ENCODE measurements around the gene CCND1. TPM values are rescaled to one million over a fixed set of nuclear protein-coding genes. Genes with fewer than 3 reads are reported as not detected.
"Not testable (repeated sequence)": the region's sequence is repeated elsewhere in the genome, so short reads cannot be mapped to it uniquely, and the experiment has no call there.

The CCND1 gene
- total and polyA plus RNA-seq, 2 donors (not counting 1 experiment from before 2014, with no cell fraction given) = 322 to 548 TPM

DNA sequence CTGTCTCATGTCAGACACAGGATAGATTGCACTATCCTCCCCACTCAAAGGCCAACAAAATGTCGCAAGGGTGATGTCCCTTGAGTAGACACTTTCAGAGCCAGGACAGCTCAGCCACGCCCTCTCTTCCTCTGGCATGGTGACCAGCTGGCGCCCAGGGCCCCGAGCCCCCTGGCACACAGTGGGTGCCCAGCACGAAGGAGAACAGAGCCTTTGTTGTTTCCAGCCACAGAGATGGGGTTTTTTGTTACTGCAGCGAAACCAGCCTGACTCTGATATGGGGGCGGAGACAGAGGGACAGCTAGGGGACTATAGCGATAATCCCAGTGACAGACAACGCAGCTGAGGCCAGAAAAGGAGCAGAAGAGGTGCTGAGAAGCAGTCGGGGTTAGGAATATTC is 23.3 kb upstream of the CCND1 start:
- TF ChIP-seq, protein P1, sequence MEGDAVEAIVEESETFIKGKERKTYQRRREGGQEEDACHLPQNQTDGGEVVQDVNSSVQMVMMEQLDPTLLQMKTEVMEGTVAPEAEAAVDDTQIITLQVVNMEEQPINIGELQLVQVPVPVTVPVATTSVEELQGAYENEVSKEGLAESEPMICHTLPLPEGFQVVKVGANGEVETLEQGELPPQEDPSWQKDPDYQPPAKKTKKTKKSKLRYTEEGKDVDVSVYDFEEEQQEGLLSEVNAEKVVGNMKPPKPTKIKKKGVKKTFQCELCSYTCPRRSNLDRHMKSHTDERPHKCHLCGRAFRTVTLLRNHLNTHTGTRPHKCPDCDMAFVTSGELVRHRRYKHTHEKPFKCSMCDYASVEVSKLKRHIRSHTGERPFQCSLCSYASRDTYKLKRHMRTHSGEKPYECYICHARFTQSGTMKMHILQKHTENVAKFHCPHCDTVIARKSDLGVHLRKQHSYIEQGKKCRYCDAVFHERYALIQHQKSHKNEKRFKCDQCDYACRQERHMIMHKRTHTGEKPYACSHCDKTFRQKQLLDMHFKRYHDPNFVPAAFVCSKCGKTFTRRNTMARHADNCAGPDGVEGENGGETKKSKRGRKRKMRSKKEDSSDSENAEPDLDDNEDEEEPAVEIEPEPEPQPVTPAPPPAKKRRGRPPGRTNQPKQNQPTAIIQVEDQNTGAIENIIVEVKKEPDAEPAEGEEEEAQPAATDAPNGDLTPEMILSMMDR (conservative IDR thresholded peaks at IDR 0.05 in 1 of 2, IDR thresholded peaks at IDR 0.05 in 1 of 2; ENCODE audit: low read depth in 1 of 2, low read length in 2 of 2) = no peak
- TF ChIP-seq EZH2 (IDR thresholded peaks at IDR 0.05; ENCODE audit: low read length, missing control alignments) = no peak
- Histone ChIP-seq H3K4me2 (ENCODE audit: extremely low read depth, insufficient read depth, low read length) (no peak overlapping the region), H3K79me2 (ENCODE audit: control insufficient read depth, insufficient read depth, low read length) (no peaks in the 10 kb centered on the region), H3K9me3 (ENCODE audit: control insufficient read depth, insufficient read depth, low read depth, low read length) (no peaks in the 10 kb centered on the region), H3K9ac (ENCODE audit: insufficient read depth, low read length) (no peak overlapping the region), H3K27me3 (ENCODE audit: control insufficient read depth, insufficient read depth, low read length) (no peaks in the 10 kb centered on the region), H2AFZ (ENCODE audit: low read length) (no peak overlapping the region), H3K36me3 (ENCODE audit: control insufficient read depth, insufficient read depth, low read length) (no peaks in the 10 kb centered on the region), H4K20me1 (ENCODE audit: control insufficient read depth, extremely low read depth, insufficient read depth, low read length) (no peaks in the 10 kb centered on the region), H3K27ac (ENCODE audit: insufficient read depth, low read length) (no peak overlapping the region), H3K4me3 (replicated peaks in 1 of 4; ENCODE audit: control extremely low read depth in 1 of 4, insufficient read depth in 1 of 4, low read depth in 3 of 4, low read length in 4 of 4) (no peak overlapping the region), H3K4me1 (ENCODE audit: control insufficient read depth, extremely low read depth, insufficient read depth, low read length) (no peaks in the 10 kb centered on the region)
- no peak for DNase-seq (ENCODE audit: low read depth in 2 of 2)

DNA sequence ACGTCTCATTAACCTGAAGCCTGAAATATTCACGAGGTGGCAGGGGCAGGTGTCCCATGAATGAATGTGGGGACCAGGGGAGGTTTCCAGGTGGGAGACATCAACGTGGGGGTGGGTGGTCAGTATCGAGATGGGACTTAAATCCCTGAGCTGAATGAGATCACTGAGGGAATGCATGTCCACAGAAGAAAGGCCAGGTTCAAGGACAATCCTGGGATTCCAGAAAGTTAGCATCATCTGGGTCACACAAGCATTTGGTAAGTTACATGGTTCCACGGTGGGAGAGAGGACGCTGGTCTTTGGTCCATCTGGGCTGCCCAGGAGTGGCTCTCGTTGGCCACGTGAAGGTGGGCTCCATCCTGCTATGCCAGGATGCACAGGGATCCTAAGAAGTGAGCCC is 22.7 kb upstream of the CCND1 start:
- Histone ChIP-seq H3K27ac (ENCODE audit: insufficient read depth, low read length) (no peak overlapping the region), H3K4me1 (ENCODE audit: control insufficient read depth, extremely low read depth, insufficient read depth, low read length) (no peaks in the 10 kb centered on the region), H3K4me2 (ENCODE audit: extremely low read depth, insufficient read depth, low read length) (no peak overlapping the region), H4K20me1 (ENCODE audit: control insufficient read depth, extremely low read depth, insufficient read depth, low read length) (no peaks in the 10 kb centered on the region), H3K27me3 (ENCODE audit: control insufficient read depth, insufficient read depth, low read length) (no peaks in the 10 kb centered on the region), H3K9me3 (ENCODE audit: control insufficient read depth, insufficient read depth, low read depth, low read length) (no peaks in the 10 kb centered on the region), H3K79me2 (ENCODE audit: control insufficient read depth, insufficient read depth, low read length) (no peaks in the 10 kb centered on the region), H2AFZ (ENCODE audit: low read length) (no peak overlapping the region), H3K4me3 (replicated peaks in 1 of 4; ENCODE audit: control extremely low read depth in 1 of 4, insufficient read depth in 1 of 4, low read depth in 3 of 4, low read length in 4 of 4) (no peak overlapping the region), H3K36me3 (ENCODE audit: control insufficient read depth, insufficient read depth, low read length) (no peaks in the 10 kb centered on the region), H3K9ac (ENCODE audit: insufficient read depth, low read length) (no peak overlapping the region)
- no peak for DNase-seq (ENCODE audit: low read depth in 2 of 2)
- TF ChIP-seq EZH2 (IDR thresholded peaks at IDR 0.05; ENCODE audit: low read length, missing control alignments) = no peak
- TF ChIP-seq, protein P1 (conservative IDR thresholded peaks at IDR 0.05 in 1 of 2, IDR thresholded peaks at IDR 0.05 in 1 of 2; ENCODE audit: low read depth in 1 of 2, low read length in 2 of 2) = no peak

DNA sequence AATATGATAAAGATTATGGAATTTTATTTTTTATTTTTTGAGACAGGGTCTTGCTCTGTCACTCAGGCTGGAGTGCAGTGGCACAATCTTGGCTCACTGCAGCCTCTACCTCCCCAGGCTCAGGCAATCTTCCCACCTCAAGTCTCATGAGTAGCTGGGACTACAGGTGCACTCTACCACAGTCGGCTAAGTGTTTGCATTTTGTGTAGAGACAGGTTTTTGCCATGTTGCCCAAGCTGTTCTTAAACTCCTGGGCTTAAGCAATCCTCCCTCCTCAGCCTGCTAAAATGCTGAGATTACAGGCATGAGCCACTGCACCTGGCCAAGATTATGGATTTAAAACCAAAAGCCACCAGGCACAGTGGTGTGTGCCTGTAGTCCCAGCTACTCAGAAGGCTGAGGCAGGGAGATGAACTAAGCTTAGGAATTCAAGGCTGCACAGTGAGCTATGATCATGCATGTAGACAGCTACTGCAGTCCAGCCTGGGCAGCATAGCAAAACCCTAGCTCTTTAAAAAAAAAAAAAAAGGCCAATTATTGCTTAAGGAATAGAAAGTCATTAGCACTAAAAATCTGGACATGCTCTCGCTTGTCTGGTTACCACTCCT is 20.2 kb upstream of the CCND1 start:
- DNase-seq (ENCODE audit: low read depth in 2 of 2) = no peak
- Histone ChIP-seq H3K9ac (ENCODE audit: insufficient read depth, low read length) (no peak overlapping the region), H3K9me3 (ENCODE audit: control insufficient read depth, insufficient read depth, low read depth, low read length) (no peaks in the 10 kb centered on the region), H3K27ac (ENCODE audit: insufficient read depth, low read length) (no peak overlapping the region), H3K27me3 (ENCODE audit: control insufficient read depth, insufficient read depth, low read length) (no peaks in the 10 kb centered on the region), H3K36me3 (ENCODE audit: control insufficient read depth, insufficient read depth, low read length) (no peaks in the 10 kb centered on the region), H3K4me3 (replicated peaks in 1 of 4; ENCODE audit: control extremely low read depth in 1 of 4, insufficient read depth in 1 of 4, low read depth in 3 of 4, low read length in 4 of 4) (no peak overlapping the region), H3K4me2 (ENCODE audit: extremely low read depth, insufficient read depth, low read length) (no peak overlapping the region), H4K20me1 (ENCODE audit: control insufficient read depth, extremely low read depth, insufficient read depth, low read length) (no peaks in the 10 kb centered on the region), H3K4me1 (ENCODE audit: control insufficient read depth, extremely low read depth, insufficient read depth, low read length) (no peaks in the 10 kb centered on the region), H3K79me2 (ENCODE audit: control insufficient read depth, insufficient read depth, low read length) (no peaks in the 10 kb centered on the region), H2AFZ (ENCODE audit: low read length) (no peak overlapping the region)
- no peak for TF ChIP-seq EZH2 (IDR thresholded peaks at IDR 0.05; ENCODE audit: low read length, missing control alignments)
- TF ChIP-seq, protein P1 (conservative IDR thresholded peaks at IDR 0.05 in 1 of 2, IDR thresholded peaks at IDR 0.05 in 1 of 2; ENCODE audit: low read depth in 1 of 2, low read length in 2 of 2) = no peak

DNA sequence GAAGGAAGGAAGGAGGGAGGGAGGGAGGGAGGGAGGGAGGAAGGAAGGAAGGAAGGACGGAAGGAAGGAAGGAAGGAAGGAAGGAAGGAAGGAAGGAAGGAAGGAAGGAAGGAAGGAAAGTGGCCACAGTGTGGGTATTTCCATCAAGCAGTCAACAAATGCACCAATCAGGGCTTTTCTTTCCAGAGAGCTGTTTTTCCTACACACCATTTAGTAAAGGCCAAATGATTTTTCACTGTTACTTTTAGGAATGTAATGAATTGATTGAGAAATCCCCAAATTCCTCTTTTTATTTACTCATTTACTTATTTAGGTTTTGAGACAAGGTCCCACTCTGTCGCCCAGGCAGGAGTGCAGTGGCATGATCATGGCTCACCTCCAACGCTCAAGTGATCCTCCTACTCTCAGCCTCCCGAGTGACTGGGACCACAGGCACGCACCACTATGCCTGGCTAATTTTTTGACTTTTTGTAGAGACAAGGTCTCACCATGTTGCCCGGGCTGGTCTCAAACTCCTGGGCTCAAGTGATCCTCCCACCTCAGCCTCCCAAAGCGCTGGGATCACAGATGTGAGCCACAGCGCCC is 18.8 kb upstream of the CCND1 start:
- H3K9ac ChIP-seq (ENCODE audit: insufficient read depth, low read length); H3K4me1 ChIP-seq (ENCODE audit: control insufficient read depth, extremely low read depth, insufficient read depth, low read length); H3K27ac ChIP-seq (ENCODE audit: insufficient read depth, low read length); H3K27me3 ChIP-seq (ENCODE audit: control insufficient read depth, insufficient read depth, low read length); H4K20me1 ChIP-seq (ENCODE audit: control insufficient read depth, extremely low read depth, insufficient read depth, low read length); H3K4me2 ChIP-seq (ENCODE audit: extremely low read depth, insufficient read depth, low read length); H2AFZ ChIP-seq (ENCODE audit: low read length); H3K36me3 ChIP-seq (ENCODE audit: control insufficient read depth, insufficient read depth, low read length); DNase-seq (ENCODE audit: low read depth in 2 of 2); H3K9me3 ChIP-seq (ENCODE audit: control insufficient read depth, insufficient read depth, low read depth, low read length); H3K79me2 ChIP-seq (ENCODE audit: control insufficient read depth, insufficient read depth, low read length); H3K4me3 ChIP-seq (replicated peaks in 1 of 4; ENCODE audit: control extremely low read depth in 1 of 4, insufficient read depth in 1 of 4, low read depth in 3 of 4, low read length in 4 of 4): not testable (repeated sequence)
